ENCODE measurements around the gene ZNF385D. TPM values are rescaled to one million over a fixed set of nuclear protein-coding genes. Genes with fewer than 3 reads are reported as not detected.

Gene ZNF385D
- total RNA-seq: not detected in 2 replicates

GRCh38 chr3:21750831-21751391, at the start of gene ZNF385D:
TSS of gene ZNF385D (minus strand) at chr3:21751210. CDS start at chr3:21750916, 294 bp downstream.
- DNase-seq (ENCODE audit: low spot score): no peak
- Mint-ChIP-seq H3K27me3 (ENCODE audit: insufficient read depth) (no peaks in the 10 kb centered on the region), H3K4me3 (no peak within 1 kb of the TSS), H3K4me1 (ENCODE audit: low read depth) (no peaks in the 10 kb centered on the region), H3K36me3 (ENCODE audit: low read depth) (no peaks in the 10 kb centered on the region), H3K27ac (no peak within 1 kb of the TSS), H3K9me3 (no peaks in the 10 kb centered on the region)
- intact Hi-C loops (cut with micrococcal nuclease): no loop called here

GRCh38 chr3:21798356-21799088, 47.5 kb upstream of the ZNF385D start:
- Mint-ChIP-seq H3K27me3 (ENCODE audit: insufficient read depth) (no peaks in the 10 kb centered on the region), H3K27ac (no peak overlapping the region), H3K9me3 (peaks cover 26% of the 10 kb centered on the region), H3K36me3 (ENCODE audit: low read depth) (no peaks in the 10 kb centered on the region), H3K4me1 (ENCODE audit: low read depth) (no peaks in the 10 kb centered on the region), H3K4me3 (no peak overlapping the region)
- intact Hi-C loops (cut with micrococcal nuclease): no loop called here
- no peak for DNase-seq (ENCODE audit: low spot score)

GRCh38 chr3:21795921-21796320, 44.9 kb upstream of the ZNF385D start:
- Mint-ChIP-seq H3K36me3 (ENCODE audit: low read depth) (no peaks in the 10 kb centered on the region), H3K27ac (no peak overlapping the region), H3K4me1 (ENCODE audit: low read depth) (no peaks in the 10 kb centered on the region), H3K27me3 (ENCODE audit: insufficient read depth) (no peaks in the 10 kb centered on the region), H3K4me3 (no peak overlapping the region), H3K9me3 (peaks cover 21% of the 10 kb centered on the region)
- no peak for DNase-seq (ENCODE audit: low spot score)
- intact Hi-C loops (cut with micrococcal nuclease): no loop called here

GRCh38 chr3:21795152-21795837, 44.3 kb upstream of the ZNF385D start:
- DNase-seq (ENCODE audit: low spot score): no peak
- Mint-ChIP-seq H3K36me3 (ENCODE audit: low read depth) (no peaks in the 10 kb centered on the region), H3K4me1 (ENCODE audit: low read depth) (no peaks in the 10 kb centered on the region), H3K9me3 (peaks cover 21% of the 10 kb centered on the region), H3K27ac (no peak overlapping the region), H3K4me3 (no peak overlapping the region), H3K27me3 (ENCODE audit: insufficient read depth) (no peaks in the 10 kb centered on the region)
- intact Hi-C loops (cut with micrococcal nuclease): no loop called here

GRCh38 chr3:21794291-21794690, 43.3 kb upstream of the ZNF385D start:
- Mint-ChIP-seq H3K4me1 (ENCODE audit: low read depth) (no peaks in the 10 kb centered on the region), H3K27ac (no peak overlapping the region), H3K27me3 (ENCODE audit: insufficient read depth) (no peaks in the 10 kb centered on the region), H3K4me3 (no peak overlapping the region), H3K9me3 (peaks cover 13% of the 10 kb centered on the region), H3K36me3 (ENCODE audit: low read depth) (no peaks in the 10 kb centered on the region)
- no peak for DNase-seq (ENCODE audit: low spot score)
- intact Hi-C loops (cut with micrococcal nuclease): no loop called here

- H3K4me1 Mint-ChIP-seq (ENCODE audit: low read depth): no peaks in the 10 kb centered on the region
- no peaks in the 10 kb centered on the region for H3K36me3 Mint-ChIP-seq (ENCODE audit: low read depth)
- H3K9me3 Mint-ChIP-seq: peaks cover 8% of the 10 kb centered on the region
- DNase-seq (ENCODE audit: low spot score): no peak
- H3K27me3 Mint-ChIP-seq (ENCODE audit: insufficient read depth): no peaks in the 10 kb centered on the region
- H3K27ac Mint-ChIP-seq: no peak overlapping the region
- intact Hi-C loops (cut with micrococcal nuclease): no loop called here
- H3K4me3 Mint-ChIP-seq: no peak overlapping the region
Observed at GRCh38 chr3:21792176-21792575, 41.2 kb upstream of the ZNF385D start.

- intact Hi-C loops (cut with micrococcal nuclease): no loop called here
- H3K27me3 Mint-ChIP-seq (ENCODE audit: insufficient read depth): no peaks in the 10 kb centered on the region
- no peaks in the 10 kb centered on the region for H3K4me1 Mint-ChIP-seq (ENCODE audit: low read depth)
- H3K36me3 Mint-ChIP-seq (ENCODE audit: low read depth): no peaks in the 10 kb centered on the region
- no peak overlapping the region for H3K27ac Mint-ChIP-seq
- H3K9me3 Mint-ChIP-seq: peaks cover 9% of the 10 kb centered on the region
- no peak for DNase-seq (ENCODE audit: low spot score)
- no peak overlapping the region for H3K4me3 Mint-ChIP-seq
Observed at GRCh38 chr3:21791356-21791755, 40.3 kb upstream of the ZNF385D start.

GRCh38 chr3:21790466-21790865, 39.5 kb upstream of the ZNF385D start:
- no peaks in the 10 kb centered on the region for H3K27me3 Mint-ChIP-seq (ENCODE audit: insufficient read depth)
- intact Hi-C loops (cut with micrococcal nuclease): no loop called here
- H3K4me1 Mint-ChIP-seq (ENCODE audit: low read depth): no peaks in the 10 kb centered on the region
- no peak overlapping the region for H3K27ac Mint-ChIP-seq
- H3K4me3 Mint-ChIP-seq: no peak overlapping the region
- no peak for DNase-seq (ENCODE audit: low spot score)
- H3K36me3 Mint-ChIP-seq (ENCODE audit: low read depth): no peaks in the 10 kb centered on the region
- peaks cover 8% of the 10 kb centered on the region for H3K9me3 Mint-ChIP-seq

- no peaks in the 10 kb centered on the region for H3K27me3 Mint-ChIP-seq (ENCODE audit: insufficient read depth)
- no peak overlapping the region for H3K4me3 Mint-ChIP-seq
- H3K9me3 Mint-ChIP-seq: peaks cover 8% of the 10 kb centered on the region
- no peaks in the 10 kb centered on the region for H3K36me3 Mint-ChIP-seq (ENCODE audit: low read depth)
- H3K27ac Mint-ChIP-seq: no peak overlapping the region
- H3K4me1 Mint-ChIP-seq (ENCODE audit: low read depth): no peaks in the 10 kb centered on the region
- DNase-seq (ENCODE audit: low spot score): no peak
- intact Hi-C loops (cut with micrococcal nuclease): no loop called here
Observed at GRCh38 chr3:21789730-21790129, 38.7 kb upstream of the ZNF385D start.

- no peak for DNase-seq (ENCODE audit: low spot score)
- intact Hi-C loops (cut with micrococcal nuclease): no loop called here
- H3K9me3 Mint-ChIP-seq: peaks cover 8% of the 10 kb centered on the region
- no peaks in the 10 kb centered on the region for H3K36me3 Mint-ChIP-seq (ENCODE audit: low read depth)
- H3K4me3 Mint-ChIP-seq: no peak overlapping the region
- H3K27ac Mint-ChIP-seq: no peak overlapping the region
- no peaks in the 10 kb centered on the region for H3K4me1 Mint-ChIP-seq (ENCODE audit: low read depth)
- no peaks in the 10 kb centered on the region for H3K27me3 Mint-ChIP-seq (ENCODE audit: insufficient read depth)
Observed at GRCh38 chr3:21786438-21786797, 35.4 kb upstream of the ZNF385D start.

- Mint-ChIP-seq H3K27ac (no peak overlapping the region), H3K4me1 (ENCODE audit: low read depth) (no peaks in the 10 kb centered on the region), H3K4me3 (no peak overlapping the region), H3K9me3 (peaks cover 8% of the 10 kb centered on the region), H3K27me3 (ENCODE audit: insufficient read depth) (no peaks in the 10 kb centered on the region), H3K36me3 (ENCODE audit: low read depth) (no peaks in the 10 kb centered on the region)
- no peak for DNase-seq (ENCODE audit: low spot score)
- intact Hi-C loops (cut with micrococcal nuclease): no loop called here
Observed at GRCh38 chr3:21785765-21786437, 34.9 kb upstream of the ZNF385D start.

- no peak for DNase-seq (ENCODE audit: low spot score)
- no peaks in the 10 kb centered on the region for H3K27me3 Mint-ChIP-seq (ENCODE audit: insufficient read depth)
- no peaks in the 10 kb centered on the region for H3K36me3 Mint-ChIP-seq (ENCODE audit: low read depth)
- H3K9me3 Mint-ChIP-seq: peaks cover 8% of the 10 kb centered on the region
- no peaks in the 10 kb centered on the region for H3K4me1 Mint-ChIP-seq (ENCODE audit: low read depth)
- H3K4me3 Mint-ChIP-seq: no peak overlapping the region
- no peak overlapping the region for H3K27ac Mint-ChIP-seq
- intact Hi-C loops (cut with micrococcal nuclease): no loop called here
Observed at GRCh38 chr3:21783839-21784238, 32.8 kb upstream of the ZNF385D start.

GRCh38 chr3:21781355-21781754, 30.3 kb upstream of the ZNF385D start:
- no peak for DNase-seq (ENCODE audit: low spot score)
- intact Hi-C loops (cut with micrococcal nuclease): no loop called here
- Mint-ChIP-seq H3K4me3 (no peak overlapping the region), H3K4me1 (ENCODE audit: low read depth) (no peaks in the 10 kb centered on the region), H3K27ac (no peak overlapping the region), H3K36me3 (ENCODE audit: low read depth) (no peaks in the 10 kb centered on the region), H3K27me3 (ENCODE audit: insufficient read depth) (no peaks in the 10 kb centered on the region), H3K9me3 (peaks cover 4% of the 10 kb centered on the region)
